ENCODE results near the gene OR52H1. TPM values are rescaled to one million over a fixed set of nuclear protein-coding genes. Genes with fewer than 3 reads are reported as not detected.

Gene OR52H1
- total RNA-seq: 0.21 and 0.48 TPM in 2 replicates

DNA sequence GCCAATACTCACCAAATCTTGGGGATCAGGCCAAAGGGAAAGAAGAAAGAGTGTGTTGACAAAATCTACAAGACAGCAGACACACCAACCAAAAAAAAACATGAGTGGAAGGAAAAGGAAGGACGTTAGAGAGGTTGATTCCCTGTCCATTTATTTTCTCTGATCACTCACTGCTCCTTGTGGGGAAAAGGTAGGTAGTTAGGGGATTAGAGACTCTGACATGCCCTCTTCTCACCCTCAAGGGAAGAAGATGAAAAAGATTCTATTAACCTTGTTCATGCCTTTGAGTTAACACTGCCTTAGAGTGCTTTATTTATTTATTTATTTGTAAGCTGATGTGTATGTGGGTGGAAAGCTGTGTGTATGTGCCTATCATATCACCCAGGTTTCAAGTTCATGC, at the start of gene OR52H1:
TSS of gene OR52H1 (minus strand) at position 101 of the 400 bp plus-strand sequence. CDS start 3,035 bp downstream, outside the sequence.

DNA sequence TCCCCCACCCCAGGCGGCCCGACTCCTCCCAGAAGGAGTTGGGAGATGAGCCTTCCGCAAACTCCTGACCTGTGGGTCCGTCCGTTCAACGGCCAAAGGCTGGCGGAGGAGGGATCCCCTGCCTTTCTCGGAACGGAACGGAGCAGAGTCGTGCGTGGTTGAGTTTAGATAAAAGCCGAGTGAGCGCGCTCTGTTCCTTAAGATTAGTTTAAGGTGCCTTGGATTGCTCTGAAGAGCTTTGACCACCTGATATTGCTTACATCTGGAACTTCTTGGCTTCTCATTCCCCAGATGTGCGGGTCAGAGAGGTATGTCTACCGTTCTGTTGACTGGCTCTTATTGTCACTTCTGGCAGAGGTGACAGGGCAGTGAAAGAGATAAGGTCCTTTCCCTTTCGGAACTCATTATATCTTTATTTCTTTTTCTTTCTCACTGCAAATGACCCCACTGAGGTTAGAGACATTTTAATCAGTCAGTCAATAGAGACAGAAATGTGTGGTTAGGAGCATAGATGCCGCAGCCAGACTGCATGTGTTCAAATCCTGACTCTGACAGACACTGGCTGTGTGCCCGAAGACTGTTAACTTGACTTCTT, 48.4 kb upstream of the OR52H1 start, which contains the start of gene TRIM6:
TSS of gene TRIM6 (plus strand) at position 31 of the 595 bp plus-strand sequence. CDS start at position 292, 261 bp downstream.

DNA sequence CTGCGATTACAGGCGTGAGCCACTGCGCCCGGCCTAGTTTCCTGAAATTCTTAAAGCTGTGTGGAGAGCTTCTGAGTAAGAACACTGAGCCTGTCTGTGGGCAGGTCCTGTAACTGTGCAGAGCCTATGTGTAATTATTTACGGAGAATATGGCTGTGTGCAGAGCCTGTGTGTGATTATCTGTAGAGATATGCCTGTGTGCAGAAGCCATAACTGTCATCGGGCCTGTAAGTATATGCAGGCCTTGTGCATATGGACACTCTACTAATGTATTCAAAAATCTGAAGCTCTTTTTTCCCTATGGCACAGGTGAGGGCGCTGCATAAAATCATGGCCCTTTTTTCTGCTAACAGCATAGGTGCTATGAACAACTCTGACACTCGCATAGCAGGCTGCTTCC, 32.2 kb upstream of the OR52H1 start, which contains the start of gene OR52B6:
TSS of gene OR52B6 (plus strand) at position 301 of the 400 bp plus-strand sequence. CDS start at position 301, 0 bp downstream.

DNA sequence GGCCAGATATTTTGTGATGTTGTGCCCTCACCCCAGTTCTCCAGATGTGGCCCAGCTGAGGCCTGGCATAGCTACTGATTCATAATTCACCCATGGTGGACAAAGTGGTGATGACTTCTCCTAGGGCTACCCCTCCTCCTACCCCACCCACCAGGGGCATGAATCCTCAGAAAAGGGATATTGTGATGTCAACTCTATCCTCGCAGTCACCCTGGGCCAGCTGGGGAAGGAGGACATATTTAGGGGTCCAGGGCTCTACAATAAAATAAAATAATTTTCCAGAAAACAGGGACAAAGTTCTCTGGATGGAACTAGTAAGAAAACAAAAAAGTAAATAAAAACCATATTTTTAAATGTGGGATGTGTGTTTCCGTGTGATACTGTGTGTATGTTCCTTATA, 31.7 kb downstream of the OR52H1 start, which contains the start of gene UBQLNL:
TSS of gene UBQLNL (minus strand) at position 101 of the 400 bp plus-strand sequence. CDS start 258 bp downstream, outside the sequence.

DNA sequence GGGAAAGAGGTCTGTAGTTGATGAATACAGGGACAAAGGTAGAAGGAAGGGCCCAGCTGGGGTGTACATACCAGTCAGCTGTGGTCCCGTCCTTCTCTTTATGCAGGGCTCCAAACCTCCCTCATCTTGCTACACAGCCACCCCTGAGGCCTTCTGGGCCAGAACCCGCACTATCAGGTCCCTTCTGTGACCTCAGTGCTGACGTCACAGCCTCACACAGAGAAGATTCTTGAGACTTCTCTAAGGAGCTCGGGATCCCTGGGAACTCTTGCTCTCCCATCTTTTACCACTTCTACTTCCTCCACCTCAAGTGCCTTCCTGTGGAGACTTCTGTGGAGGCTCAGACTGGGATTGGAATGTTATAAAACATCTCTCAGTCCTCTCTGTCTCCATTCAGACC, 38.5 kb downstream of the OR52H1 start, which contains the start of gene UBQLN3:
TSS of gene UBQLN3 (minus strand) at position 155 of the 400 bp plus-strand sequence. CDS start 399 bp downstream, outside the sequence.

Other genes with a start within 250 kb of the OR52H1 start
- not detected in 2 replicates for gene OR51B4, start 246.6 kb downstream of the OR52H1 start, total RNA-seq
- not detected in 2 replicates for gene OR51B2, start 224.2 kb downstream of the OR52H1 start, total RNA-seq
- not detected in 2 replicates for gene OR51B5, start 205.0 kb downstream of the OR52H1 start, total RNA-seq
- gene OR51B6, start 197.0 kb downstream of the OR52H1 start, total RNA-seq: not detected in 2 replicates
- not detected in 2 replicates for gene OR51M1, start 164.7 kb downstream of the OR52H1 start, total RNA-seq
- gene OR51Q1, start 126.4 kb downstream of the OR52H1 start, total RNA-seq: not detected in 2 replicates
- 0.24 TPM in 1 of 2 replicates, not detected in the other for gene OR51I1, start 107.0 kb downstream of the OR52H1 start, total RNA-seq
- gene OR51I2, start 99.2 kb downstream of the OR52H1 start, total RNA-seq: not detected in 2 replicates
- gene OR52D1, start 59.9 kb downstream of the OR52H1 start, total RNA-seq: not detected in 2 replicates
- not detected in 2 replicates for gene UBQLN3, start 38.6 kb downstream of the OR52H1 start, total RNA-seq
- gene UBQLNL, start 31.8 kb downstream of the OR52H1 start, total RNA-seq: 0.21 TPM in 1 of 2 replicates, not detected in the other
- not detected in 2 replicates for gene OR52B6, start 32.3 kb upstream of the OR52H1 start, total RNA-seq
- 3.0 and 3.1 TPM in 2 replicates for gene TRIM6, start 48.1 kb upstream of the OR52H1 start, total RNA-seq
- gene TRIM34, start 76.5 kb upstream of the OR52H1 start, total RNA-seq: 3.4 and 9.6 TPM in 2 replicates
- 32.2 and 39.0 TPM in 2 replicates for gene TRIM5, start 136.5 kb upstream of the OR52H1 start, total RNA-seq
- gene TRIM22, start 141.2 kb upstream of the OR52H1 start, total RNA-seq: 24.5 and 58.8 TPM in 2 replicates
- gene OR56B1, start 187.9 kb upstream of the OR52H1 start, total RNA-seq: not detected in 2 replicates
- not detected in 2 replicates for gene OR52N4, start 205.7 kb upstream of the OR52H1 start, total RNA-seq
- not detected in 2 replicates for gene OR52N5, start 234.8 kb upstream of the OR52H1 start, total RNA-seq
- not detected in 2 replicates for gene OR52N1, start 242.7 kb upstream of the OR52H1 start, total RNA-seq

All from tracheal epithelial cell (primary cell).